OCI-LY3 (cell line): ENCODE results near the gene ARHGAP5.

Experiments
- H2AFZ ChIP-seq: fragments of 200-600, 300-600 bp; shearing (Covaris generic); 2 replicates; pipeline ENCODE4 v1.6.0; 2014; ENCODE audit warnings: antibody characterized with exemption, low read depth, low read length
- H3K27ac ChIP-seq: fragments of 200-600, 300-600 bp; sonication (generic); 2 replicates; pipeline ENCODE4 v1.5.1; 2014; ENCODE audit warnings: mild to moderate bottlenecking, low read length, moderate library complexity, mixed read lengths
- H3K27me3 ChIP-seq: fragments of 200-600, 300-600 bp; sonication (generic); 2 replicates; pipeline ENCODE4 v1.6.1; 2014; ENCODE audit warnings: low read depth, low read length, mixed read lengths
- H3K36me3 ChIP-seq: fragments of 200-600, 300-600 bp; sonication (generic); replicated peaks from 2 replicates; pipeline ENCODE3; 2014; ENCODE audit warnings: low read depth, low read length, mixed read lengths
- H3K4me1 ChIP-seq: fragments of 300-600, 200-600 bp; sonication (generic); 2 replicates; pipeline ENCODE4 v1.6.1; 2014; ENCODE audit warnings: low read length, mixed read lengths
- H3K4me2 ChIP-seq: fragments of 200-600, 300-600 bp; sonication (generic); 2 replicates; pipeline ENCODE4 v1.6.1; 2014; ENCODE audit warnings: low read length, mixed read lengths
- H3K4me3 ChIP-seq: fragments of 300-600, 200-600 bp; sonication (generic); 2 replicates; pipeline ENCODE4 v1.5.1; 2014; ENCODE audit warnings: antibody characterized with exemption, mild to moderate bottlenecking, low read length, moderate library complexity
- H3K79me2 ChIP-seq: fragments of 300-600, 200-600 bp; shearing (Covaris generic); 2 replicates; pipeline ENCODE4 v1.6.1; 2014; ENCODE audit warnings: mild to moderate bottlenecking, low read length, mixed read lengths
- H3K9ac ChIP-seq: fragments of 300-600, 200-600 bp; shearing (Covaris generic); 2 replicates; pipeline ENCODE4 v1.6.0; 2014; ENCODE audit warnings: mild to moderate bottlenecking, low read length, moderate library complexity
- H3K9me3 ChIP-seq: fragments of 200-600, 300-600 bp; shearing (Covaris generic); 2 replicates; pipeline ENCODE4 v1.6.1; 2014; ENCODE audit warnings: low read length, mixed read lengths; ENCODE audit not compliant: insufficient read depth
- H4K20me1 ChIP-seq: fragments of 200-600, 300-600 bp; sonication (generic); 2 replicates; pipeline ENCODE4 v1.6.1; 2016; ENCODE audit warnings: low read length, mixed read lengths; ENCODE audit not compliant: insufficient read depth
- EZH2phosphoT487 ChIP-seq: fragments of 200-600 bp; shearing (Covaris generic); IDR thresholded peaks from 2 replicates; pipeline ENCODE4 v1.6.1; 2018; ENCODE audit warnings: antibody characterized with exemption, mixed run types, low read depth
- TF ChIP-seq, protein P1 (sequence below): fragments of 200-600, 300-600 bp; sonication (generic); IDR thresholded peaks from 2 replicates; pipeline ENCODE4 v1.5.1; 2014; ENCODE audit warnings: antibody characterized with exemption, low read length, low read depth

The ARHGAP5 gene

DNA sequence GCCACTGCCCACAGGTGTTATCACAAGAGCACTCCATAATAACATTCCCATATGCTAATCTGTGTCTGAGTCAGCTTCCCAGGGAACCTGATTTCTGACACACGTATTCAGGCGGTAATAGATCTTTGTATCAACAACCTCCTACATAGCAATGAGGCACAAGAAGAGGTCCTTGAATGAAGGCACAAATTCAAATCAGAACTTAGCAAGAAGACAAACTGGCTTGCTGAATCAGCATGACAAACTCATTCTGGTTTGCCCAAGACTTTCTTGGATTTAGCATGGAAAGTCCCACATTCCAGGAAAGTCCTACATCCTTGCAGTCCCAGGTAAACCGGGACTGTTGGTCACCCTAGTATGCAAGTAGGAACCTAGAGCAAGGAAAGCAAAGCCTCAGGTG, 90.8 kb downstream of the ARHGAP5 start:
- Histone ChIP-seq H3K9me3 (no peaks in the 10 kb centered on the region), H3K4me2 (no peak overlapping the region), H3K27ac (no peak overlapping the region), H2AFZ (no peak overlapping the region), H4K20me1 (no peaks in the 10 kb centered on the region), H3K36me3 (no peaks in the 10 kb centered on the region), H3K27me3 (no peaks in the 10 kb centered on the region), H3K4me1 (peaks cover 9% of the 10 kb centered on the region), H3K9ac (no peak overlapping the region), H3K79me2 (no peaks in the 10 kb centered on the region), H3K4me3 (no peak overlapping the region)
- TF ChIP-seq EZH2phosphoT487: no peak
- TF ChIP-seq, protein P1, sequence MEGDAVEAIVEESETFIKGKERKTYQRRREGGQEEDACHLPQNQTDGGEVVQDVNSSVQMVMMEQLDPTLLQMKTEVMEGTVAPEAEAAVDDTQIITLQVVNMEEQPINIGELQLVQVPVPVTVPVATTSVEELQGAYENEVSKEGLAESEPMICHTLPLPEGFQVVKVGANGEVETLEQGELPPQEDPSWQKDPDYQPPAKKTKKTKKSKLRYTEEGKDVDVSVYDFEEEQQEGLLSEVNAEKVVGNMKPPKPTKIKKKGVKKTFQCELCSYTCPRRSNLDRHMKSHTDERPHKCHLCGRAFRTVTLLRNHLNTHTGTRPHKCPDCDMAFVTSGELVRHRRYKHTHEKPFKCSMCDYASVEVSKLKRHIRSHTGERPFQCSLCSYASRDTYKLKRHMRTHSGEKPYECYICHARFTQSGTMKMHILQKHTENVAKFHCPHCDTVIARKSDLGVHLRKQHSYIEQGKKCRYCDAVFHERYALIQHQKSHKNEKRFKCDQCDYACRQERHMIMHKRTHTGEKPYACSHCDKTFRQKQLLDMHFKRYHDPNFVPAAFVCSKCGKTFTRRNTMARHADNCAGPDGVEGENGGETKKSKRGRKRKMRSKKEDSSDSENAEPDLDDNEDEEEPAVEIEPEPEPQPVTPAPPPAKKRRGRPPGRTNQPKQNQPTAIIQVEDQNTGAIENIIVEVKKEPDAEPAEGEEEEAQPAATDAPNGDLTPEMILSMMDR: no peak

DNA sequence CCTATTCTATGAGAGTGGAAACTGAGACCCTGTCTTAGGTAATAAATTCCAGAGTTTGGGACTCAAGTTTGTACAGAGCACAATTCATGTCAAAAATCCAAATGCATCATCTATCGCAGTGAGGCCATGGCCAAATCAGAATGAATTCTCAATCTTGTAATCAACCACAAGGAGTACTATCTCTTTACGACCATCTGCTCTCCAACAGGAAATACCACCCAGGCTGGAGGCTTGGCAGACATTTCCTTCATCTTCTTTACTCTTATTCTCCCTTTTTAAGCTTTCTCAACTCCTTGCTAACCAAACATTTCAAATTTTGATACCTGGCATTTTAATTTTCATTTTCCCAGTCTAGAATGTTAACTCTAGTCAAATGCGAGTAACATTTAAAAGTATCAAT, 92.1 kb downstream of the ARHGAP5 start:
- Histone ChIP-seq H3K27ac (no peak overlapping the region), H3K36me3 (no peaks in the 10 kb centered on the region)
- TF ChIP-seq, protein P1: no peak
- TF ChIP-seq EZH2phosphoT487: no peak

DNA sequence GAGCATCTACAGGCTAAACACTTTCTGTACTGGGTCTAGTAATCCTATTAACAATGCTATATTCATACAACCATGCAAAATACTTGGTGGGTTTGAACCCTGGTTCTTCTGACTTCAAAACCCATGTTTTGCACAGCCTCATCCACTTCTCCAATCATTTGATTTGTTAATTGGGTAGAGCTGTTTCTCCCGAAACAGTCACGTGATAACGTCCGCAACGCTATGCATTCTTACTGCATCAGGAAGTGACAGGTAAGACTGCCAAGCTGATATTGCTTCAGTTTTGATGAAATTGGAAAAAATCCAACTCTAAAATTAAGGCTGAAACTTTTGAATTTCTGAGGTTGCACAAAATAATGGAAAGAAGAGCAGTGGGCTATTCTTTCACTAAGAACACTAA, 94.4 kb downstream of the ARHGAP5 start:
- Histone ChIP-seq H2AFZ (no peak overlapping the region), H4K20me1 (no peaks in the 10 kb centered on the region), H3K36me3 (no peaks in the 10 kb centered on the region), H3K27ac (no peak overlapping the region), H3K79me2 (no peaks in the 10 kb centered on the region), H3K4me1 (no peaks in the 10 kb centered on the region), H3K27me3 (no peaks in the 10 kb centered on the region), H3K4me3 (no peak overlapping the region), H3K4me2 (no peak overlapping the region), H3K9me3 (no peaks in the 10 kb centered on the region), H3K9ac (no peak overlapping the region)
- TF ChIP-seq, protein P1: no peak
- TF ChIP-seq EZH2phosphoT487: no peak

More for the DNA sequence above, 92.1 kb downstream of the ARHGAP5 start:
- Histone ChIP-seq H2AFZ (no peak overlapping the region), H3K9me3 (no peaks in the 10 kb centered on the region), H3K4me3 (no peak overlapping the region), H4K20me1 (no peaks in the 10 kb centered on the region), H3K27me3 (no peaks in the 10 kb centered on the region), H3K4me1 (peaks cover 9% of the 10 kb centered on the region), H3K4me2 (no peak overlapping the region), H3K9ac (no peak overlapping the region), H3K79me2 (no peaks in the 10 kb centered on the region)

DNA sequence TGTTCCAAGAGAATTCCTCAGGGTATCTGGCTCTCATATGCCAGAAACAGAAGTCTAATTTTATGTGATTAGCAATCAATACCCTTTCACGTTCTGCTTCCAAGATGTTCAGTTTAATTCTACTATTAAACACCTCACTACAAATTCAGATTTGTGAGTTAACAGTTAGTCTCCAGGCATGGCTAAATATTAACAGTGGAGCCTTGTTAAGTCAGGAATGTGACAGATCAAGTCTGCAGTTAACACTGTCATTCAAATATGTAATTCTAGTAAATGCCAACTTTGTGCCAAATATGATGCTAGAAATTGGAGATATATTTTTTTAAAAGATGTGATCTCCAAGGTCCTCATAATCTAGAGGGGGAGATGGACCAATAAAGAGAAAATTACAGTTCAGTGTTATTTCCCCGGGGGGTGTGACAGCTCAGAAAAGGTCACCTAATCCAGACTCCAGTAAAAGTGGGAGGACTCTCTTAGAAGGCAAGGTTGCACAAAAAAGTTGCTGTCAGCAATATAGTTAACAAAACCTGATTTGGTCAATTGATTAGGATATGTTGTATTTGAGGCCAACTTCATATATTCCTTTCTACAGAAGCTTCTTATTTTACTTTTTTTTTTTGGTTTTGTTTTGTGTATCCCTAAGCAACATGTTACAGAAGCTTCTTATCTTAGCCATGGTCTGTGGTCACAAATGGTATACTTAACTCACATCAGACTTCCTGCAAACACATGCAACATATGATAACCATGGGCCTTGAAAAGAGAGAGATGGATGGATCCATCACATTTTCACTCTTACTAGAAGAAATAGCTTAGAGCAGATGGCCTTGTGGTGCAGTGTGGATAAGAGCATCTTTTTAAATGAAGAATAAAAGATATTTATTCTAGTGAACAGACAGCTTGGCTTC, 106.3 kb downstream of the ARHGAP5 start:
- Histone ChIP-seq H3K27ac (no peak overlapping the region), H2AFZ (no peak overlapping the region), H3K9ac (no peak overlapping the region)

More for the DNA sequence above, 106.3 kb downstream of the ARHGAP5 start:
- peaks cover 9% of the 10 kb centered on the region for H3K4me1 ChIP-seq
- H3K36me3 ChIP-seq: no peaks in the 10 kb centered on the region
- no peaks in the 10 kb centered on the region for H3K79me2 ChIP-seq
- no peak overlapping the region for H3K4me2 ChIP-seq
- TF ChIP-seq EZH2phosphoT487: no peak
- TF ChIP-seq, protein P1: no peak
- peaks cover 14% of the 10 kb centered on the region for H3K9me3 ChIP-seq
- H3K27me3 ChIP-seq: peaks cover 9% of the 10 kb centered on the region
- no peaks in the 10 kb centered on the region for H4K20me1 ChIP-seq
- no peak overlapping the region for H3K4me3 ChIP-seq
